WTC11 (cell line): Measurements from ENCODE around the gene ZNRF3. TPM values are rescaled to one million over a fixed set of nuclear protein-coding genes. Genes with fewer than 3 reads are reported as not detected.

Experiments used
- ATAC-seq: fragments of 200-7000 bp; cut with Tn5 transposase; 2 replicates; pipeline ENCODE4 v1.10.0; 2021; ENCODE audit warnings: mild to moderate bottlenecking, moderate library complexity
- CTCF ChIA-PET: fragments of 300-600 bp; sonication (Branson Sonifier 250); formaldehyde crosslinking; loops from one replicate; lab custom pipeline; 2021; ENCODE audit warnings: antibody characterized with exemption; lab: Charles Lee
- POLR2A ChIA-PET: fragments of 350-600 bp; sonication (Branson Sonifier 250); formaldehyde crosslinking; loops from one replicate; lab custom pipeline; 2021; ENCODE audit warnings: antibody characterized with exemption; lab: Charles Lee
- DNase-seq: peaks from one replicate; pipeline ENCODE4 v3.0.0; 2021; ENCODE audit warnings: low spot score
- H3K27ac Mint-ChIP-seq: 2 replicates; pipeline ENCODE4 v1.8.0; 2021; ENCODE audit warnings: mixed read lengths
- H3K27me3 Mint-ChIP-seq: 2 replicates; pipeline ENCODE4 v1.8.0; 2021; ENCODE audit warnings: low read depth, mild to moderate bottlenecking, moderate library complexity, mixed read lengths
- H3K36me3 Mint-ChIP-seq: 2 replicates; pipeline ENCODE4 v1.8.0; 2021; ENCODE audit warnings: mixed read lengths
- H3K4me1 Mint-ChIP-seq: 2 replicates; pipeline ENCODE4 v1.8.0; 2022; ENCODE audit warnings: mixed read lengths
- H3K4me3 Mint-ChIP-seq: 2 replicates; pipeline ENCODE4 v1.8.0; 2021; ENCODE audit warnings: mild to moderate bottlenecking, moderate library complexity, mixed read lengths
- H3K9me3 Mint-ChIP-seq: 2 replicates; pipeline ENCODE4 v1.8.0; 2021; ENCODE audit warnings: mixed read lengths
- ATF1 ChIP-seq: sonication (generic); formaldehyde crosslinking; IDR thresholded peaks from 2 replicates; pipeline ENCODE4 v1.8.1; 2023; ENCODE audit warnings: mild to moderate bottlenecking, moderate library complexity, missing genetic modification reagents
- CREB1 ChIP-seq: sonication (generic); formaldehyde crosslinking; IDR thresholded peaks from 2 replicates; pipeline ENCODE4 v1.8.0; 2023; ENCODE audit warnings: mild to moderate bottlenecking, missing genetic modification reagents
- EMX1 ChIP-seq: fragments of 250-450 bp; sonication (Bioruptor Pico); IDR thresholded peaks from 2 replicates; pipeline ENCODE4 v1.8.0; 2021; ENCODE audit warnings: mild to moderate bottlenecking
- FOXK1 ChIP-seq: sonication (generic); formaldehyde crosslinking; IDR thresholded peaks from 2 replicates; pipeline ENCODE4 v1.8.0; 2022; ENCODE audit warnings: mild to moderate bottlenecking, moderate library complexity, missing genetic modification reagents
- GABPB1 ChIP-seq: sonication (generic); formaldehyde crosslinking; IDR thresholded peaks from 2 replicates; pipeline ENCODE4 v1.8.1; 2023; ENCODE audit warnings: mild to moderate bottlenecking, missing genetic modification reagents
- GTF2I ChIP-seq: fragments of 250-450 bp; sonication (Bioruptor Pico); conservative IDR thresholded peaks from 2 replicates; pipeline ENCODE4 v1.4.0; 2021; ENCODE audit warnings: mild to moderate bottlenecking
- HMGA2 ChIP-seq: fragments of 250-450 bp; sonication (Bioruptor Pico); IDR thresholded peaks from 2 replicates; pipeline ENCODE4 v1.4.0; 2021; ENCODE audit warnings: mild to moderate bottlenecking, moderate library complexity
- IRF2 ChIP-seq: sonication (generic); formaldehyde crosslinking; IDR thresholded peaks from 2 replicates; pipeline ENCODE4 v1.8.0; 2022; ENCODE audit warnings: low read depth, missing genetic modification reagents, borderline replicate concordance
- MXD4 ChIP-seq: fragments of 250-450 bp; sonication (Bioruptor Pico); IDR thresholded peaks from 2 replicates; pipeline ENCODE4 v1.8.0; 2021; ENCODE audit warnings: mild to moderate bottlenecking, moderate library complexity, borderline replicate concordance
- NR2C2 ChIP-seq: sonication (generic); formaldehyde crosslinking; IDR thresholded peaks from 2 replicates; pipeline ENCODE4 v1.8.0; 2022; ENCODE audit warnings: mild to moderate bottlenecking, missing genetic modification reagents
- ZNF121 ChIP-seq: sonication (generic); formaldehyde crosslinking; IDR thresholded peaks from 2 replicates; pipeline ENCODE4 v1.8.0; 2023; ENCODE audit warnings: missing genetic modification reagents
- ZNF263 ChIP-seq: sonication (generic); formaldehyde crosslinking; IDR thresholded peaks from 2 replicates; pipeline ENCODE4 v1.8.1; 2022; ENCODE audit warnings: low read depth, mild to moderate bottlenecking, moderate library complexity, missing genetic modification reagents
- ZNF423 ChIP-seq: fragments of 250-450 bp; sonication (Bioruptor Pico); IDR thresholded peaks from 2 replicates; pipeline ENCODE4 v2.1.2; 2022; ENCODE audit warnings: mild to moderate bottlenecking, moderate library complexity
- total RNA-seq: library from RNA; stranded (reverse); gene quantifications from 3 replicates; pipeline ENCODE4 v1.2.3, GENCODE V29; 2021
- TF ChIP-seq, protein P1 (sequence below): sonication (generic); formaldehyde crosslinking; IDR thresholded peaks from 2 replicates; pipeline ENCODE4 v1.8.0; 2022; ENCODE audit warnings: mild to moderate bottlenecking, missing genetic modification reagents
- TF ChIP-seq, protein P2 (sequence below): sonication (generic); formaldehyde crosslinking; IDR thresholded peaks from 2 replicates; pipeline ENCODE4 v1.8.0; 2022; ENCODE audit warnings: mild to moderate bottlenecking, missing genetic modification reagents
- TF ChIP-seq, protein P3 (sequence below): sonication (generic); formaldehyde crosslinking; IDR thresholded peaks from 2 replicates; pipeline ENCODE4 v1.8.0; 2022; ENCODE audit warnings: mild to moderate bottlenecking, missing genetic modification reagents
- TF ChIP-seq, protein P4 (sequence below): sonication (generic); formaldehyde crosslinking; IDR thresholded peaks from 2 replicates; pipeline ENCODE4 v1.8.1; 2023; ENCODE audit warnings: mild to moderate bottlenecking, missing genetic modification reagents, moderate library complexity
- TF ChIP-seq, protein P5 (sequence below): sonication (generic); formaldehyde crosslinking; IDR thresholded peaks from 2 replicates; pipeline ENCODE4 v1.8.1; 2022; ENCODE audit warnings: missing genetic modification reagents, borderline replicate concordance
- TF ChIP-seq, protein P6 (sequence below): fragments of 250-450 bp; sonication (Bioruptor Pico); IDR thresholded peaks from 2 replicates; pipeline ENCODE4 v1.8.0; 2021; ENCODE audit warnings: mild to moderate bottlenecking
- TF ChIP-seq, protein P7 (sequence below): sonication (generic); formaldehyde crosslinking; IDR thresholded peaks from 2 replicates; pipeline ENCODE4 v1.8.0; 2023; ENCODE audit warnings: missing genetic modification reagents
- TF ChIP-seq, protein P8 (sequence below): sonication (generic); formaldehyde crosslinking; IDR thresholded peaks from 2 replicates; pipeline ENCODE4 v1.8.0; 2023; ENCODE audit warnings: mild to moderate bottlenecking, missing genetic modification reagents

Gene ZNRF3
- total RNA-seq, 1 experiment from 2014 or later = 25.4 TPM

DNA sequence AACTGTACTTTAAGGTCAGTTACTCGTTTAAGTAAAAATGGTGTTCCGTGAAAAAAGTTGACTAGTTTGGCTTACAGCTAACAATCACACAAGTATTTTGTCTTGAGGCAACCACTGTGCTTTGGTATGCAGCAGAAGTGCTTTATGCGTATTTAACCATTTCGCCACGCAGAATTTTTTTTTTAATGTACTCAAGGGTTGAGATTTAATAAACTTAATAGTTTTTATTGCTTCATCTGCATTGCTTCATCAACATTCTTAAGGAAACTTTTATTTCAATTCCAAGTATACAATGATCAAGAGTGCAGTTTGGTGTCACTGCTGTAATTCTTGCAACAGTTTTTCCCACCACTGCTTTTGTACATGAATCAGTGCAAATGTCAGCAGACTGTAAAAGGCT, 66.4 kb downstream of the ZNRF3 start (continued):
- TF ChIP-seq, protein P1, sequence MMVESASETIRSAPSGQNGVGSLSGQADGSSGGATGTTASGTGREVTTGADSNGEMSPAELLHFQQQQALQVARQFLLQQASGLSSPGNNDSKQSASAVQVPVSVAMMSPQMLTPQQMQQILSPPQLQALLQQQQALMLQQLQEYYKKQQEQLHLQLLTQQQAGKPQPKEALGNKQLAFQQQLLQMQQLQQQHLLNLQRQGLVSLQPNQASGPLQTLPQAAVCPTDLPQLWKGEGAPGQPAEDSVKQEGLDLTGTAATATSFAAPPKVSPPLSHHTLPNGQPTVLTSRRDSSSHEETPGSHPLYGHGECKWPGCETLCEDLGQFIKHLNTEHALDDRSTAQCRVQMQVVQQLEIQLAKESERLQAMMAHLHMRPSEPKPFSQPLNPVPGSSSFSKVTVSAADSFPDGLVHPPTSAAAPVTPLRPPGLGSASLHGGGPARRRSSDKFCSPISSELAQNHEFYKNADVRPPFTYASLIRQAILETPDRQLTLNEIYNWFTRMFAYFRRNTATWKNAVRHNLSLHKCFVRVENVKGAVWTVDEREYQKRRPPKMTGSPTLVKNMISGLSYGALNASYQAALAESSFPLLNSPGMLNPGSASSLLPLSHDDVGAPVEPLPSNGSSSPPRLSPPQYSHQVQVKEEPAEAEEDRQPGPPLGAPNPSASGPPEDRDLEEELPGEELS (CRISPR knock-in tag) = no peak
- TF ChIP-seq, protein P2, sequence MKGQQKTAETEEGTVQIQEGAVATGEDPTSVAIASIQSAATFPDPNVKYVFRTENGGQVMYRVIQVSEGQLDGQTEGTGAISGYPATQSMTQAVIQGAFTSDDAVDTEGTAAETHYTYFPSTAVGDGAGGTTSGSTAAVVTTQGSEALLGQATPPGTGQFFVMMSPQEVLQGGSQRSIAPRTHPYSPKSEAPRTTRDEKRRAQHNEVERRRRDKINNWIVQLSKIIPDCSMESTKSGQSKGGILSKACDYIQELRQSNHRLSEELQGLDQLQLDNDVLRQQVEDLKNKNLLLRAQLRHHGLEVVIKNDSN (CRISPR knock-in tag) = no peak
- TF ChIP-seq ATF1 = no peak
- TF ChIP-seq, protein P3, sequence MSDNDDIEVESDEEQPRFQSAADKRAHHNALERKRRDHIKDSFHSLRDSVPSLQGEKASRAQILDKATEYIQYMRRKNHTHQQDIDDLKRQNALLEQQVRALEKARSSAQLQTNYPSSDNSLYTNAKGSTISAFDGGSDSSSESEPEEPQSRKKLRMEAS (CRISPR knock-in tag) = no peak

DNA sequence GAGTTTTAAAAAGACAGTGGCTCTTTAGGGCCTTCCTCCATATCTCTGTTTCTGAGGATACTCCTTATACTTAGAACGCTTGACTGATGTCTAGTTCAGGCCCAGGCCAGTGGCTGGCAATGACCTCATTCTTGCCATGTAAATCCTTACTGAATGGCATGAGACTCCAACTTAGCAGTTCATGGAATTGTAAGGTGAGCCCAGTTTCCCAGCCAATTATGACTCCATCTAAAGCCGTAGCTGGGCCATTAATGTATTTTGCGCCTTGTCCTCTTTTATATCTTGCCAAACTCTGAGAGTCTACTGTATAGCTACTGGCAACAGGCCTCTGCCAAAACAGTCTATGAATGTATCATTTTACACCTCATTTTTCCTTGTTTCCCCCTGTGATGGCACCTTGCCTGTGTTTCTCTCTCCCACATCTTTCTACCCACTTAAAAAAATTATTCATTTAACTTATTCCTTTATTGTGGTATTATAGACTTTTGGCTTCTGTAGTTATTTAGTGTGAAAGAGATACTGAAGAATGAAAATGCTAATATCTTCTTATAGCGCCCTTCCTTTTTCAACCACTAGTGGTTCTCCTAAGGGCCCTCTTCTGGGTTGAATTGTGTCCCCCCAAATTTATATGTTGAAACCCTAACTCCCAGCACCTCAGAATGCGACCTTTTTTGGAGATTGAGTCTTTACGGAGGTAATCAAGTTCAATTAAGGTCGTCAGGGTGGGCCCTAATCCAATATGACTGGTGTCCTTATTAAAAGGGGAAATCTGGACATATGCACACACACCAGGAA, 67.4 kb downstream of the ZNRF3 start:
- Mint-ChIP-seq H3K27me3 (no peaks in the 10 kb centered on the region), H3K27ac (peak overlapping the region; percentile 75), H3K4me1 (peaks cover 46% of the 10 kb centered on the region), H3K36me3 (peaks cover 18% of the 10 kb centered on the region), H3K9me3 (peaks cover 18% of the 10 kb centered on the region), H3K4me3 (no peak overlapping the region)
- ChIA-PET CTCF (interaction anchor here (1.7 to 3.0 kb wide), 2 partner anchors 90 to 95 kb away, joined by 11 to 16 read pairs; no protein-coding TSS in a partner anchor), POLR2A (no interaction called here)
- DNase-seq (no peak), ATAC-seq (no peak)
- TF ChIP-seq CREB1 (CRISPR knock-in tag) (no peak), HMGA2 (CRISPR knock-in tag) (no peak), IRF2 (CRISPR knock-in tag) (no peak), NR2C2 (no peak), ZNF423 (CRISPR knock-in tag) (no peak), GABPB1 (CRISPR knock-in tag) (no peak), MXD4 (CRISPR knock-in tag) (no peak), EMX1 (CRISPR knock-in tag) (no peak), FOXK1 (CRISPR knock-in tag) (no peak)
- TF ChIP-seq, protein P4, sequence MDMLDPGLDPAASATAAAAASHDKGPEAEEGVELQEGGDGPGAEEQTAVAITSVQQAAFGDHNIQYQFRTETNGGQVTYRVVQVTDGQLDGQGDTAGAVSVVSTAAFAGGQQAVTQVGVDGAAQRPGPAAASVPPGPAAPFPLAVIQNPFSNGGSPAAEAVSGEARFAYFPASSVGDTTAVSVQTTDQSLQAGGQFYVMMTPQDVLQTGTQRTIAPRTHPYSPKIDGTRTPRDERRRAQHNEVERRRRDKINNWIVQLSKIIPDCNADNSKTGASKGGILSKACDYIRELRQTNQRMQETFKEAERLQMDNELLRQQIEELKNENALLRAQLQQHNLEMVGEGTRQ (CRISPR knock-in tag) = no peak
- TF ChIP-seq, protein P5, sequence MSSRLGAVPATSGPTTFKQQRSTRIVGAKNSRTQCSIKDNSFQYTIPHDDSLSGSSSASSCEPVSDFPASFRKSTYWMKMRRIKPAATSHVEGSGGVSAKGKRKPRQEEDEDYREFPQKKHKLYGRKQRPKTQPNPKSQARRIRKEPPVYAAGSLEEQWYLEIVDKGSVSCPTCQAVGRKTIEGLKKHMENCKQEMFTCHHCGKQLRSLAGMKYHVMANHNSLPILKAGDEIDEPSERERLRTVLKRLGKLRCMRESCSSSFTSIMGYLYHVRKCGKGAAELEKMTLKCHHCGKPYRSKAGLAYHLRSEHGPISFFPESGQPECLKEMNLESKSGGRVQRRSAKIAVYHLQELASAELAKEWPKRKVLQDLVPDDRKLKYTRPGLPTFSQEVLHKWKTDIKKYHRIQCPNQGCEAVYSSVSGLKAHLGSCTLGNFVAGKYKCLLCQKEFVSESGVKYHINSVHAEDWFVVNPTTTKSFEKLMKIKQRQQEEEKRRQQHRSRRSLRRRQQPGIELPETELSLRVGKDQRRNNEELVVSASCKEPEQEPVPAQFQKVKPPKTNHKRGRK = no peak

DNA sequence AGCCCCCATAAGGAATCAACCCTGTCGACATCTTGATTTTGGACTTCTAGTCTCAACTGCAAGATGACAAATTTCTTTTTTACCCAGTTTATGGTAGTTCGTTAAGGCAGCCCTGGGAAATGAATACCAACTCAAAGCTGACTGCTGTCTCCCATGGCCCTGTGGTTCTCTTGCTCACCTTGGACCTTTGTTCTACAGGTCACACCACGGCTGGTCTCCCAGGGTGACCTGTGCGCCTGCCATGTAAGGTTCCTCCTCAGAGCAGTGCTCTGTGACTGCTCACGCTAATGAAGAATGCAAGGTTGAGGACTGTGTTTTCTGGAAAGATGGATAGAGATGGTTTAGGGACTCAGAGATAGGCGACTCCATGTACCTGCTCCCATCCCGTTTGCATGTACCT, 68.2 kb downstream of the ZNRF3 start:
- POLR2A ChIA-PET = no interaction called here
- no peak for DNase-seq
- Mint-ChIP-seq H3K4me3 (no peak overlapping the region), H3K27me3 (no peaks in the 10 kb centered on the region), H3K36me3 (peaks cover 11% of the 10 kb centered on the region), H3K4me1 (peaks cover 53% of the 10 kb centered on the region), H3K27ac (0 out of 2 replicates have a peak overlapping the region, but pooled peaks have one; percentile 53), H3K9me3 (peaks cover 11% of the 10 kb centered on the region)
- peak; percentile 12; the same call in 1 of the 2 replicates for ATAC-seq
- CTCF ChIA-PET = interaction anchor here (0.7 to 3.0 kb wide), 7 partner anchors 10 to 100 kb away, joined by 3 to 16 read pairs (median 6); no protein-coding TSS in a partner anchor
- TF ChIP-seq, protein P6, sequence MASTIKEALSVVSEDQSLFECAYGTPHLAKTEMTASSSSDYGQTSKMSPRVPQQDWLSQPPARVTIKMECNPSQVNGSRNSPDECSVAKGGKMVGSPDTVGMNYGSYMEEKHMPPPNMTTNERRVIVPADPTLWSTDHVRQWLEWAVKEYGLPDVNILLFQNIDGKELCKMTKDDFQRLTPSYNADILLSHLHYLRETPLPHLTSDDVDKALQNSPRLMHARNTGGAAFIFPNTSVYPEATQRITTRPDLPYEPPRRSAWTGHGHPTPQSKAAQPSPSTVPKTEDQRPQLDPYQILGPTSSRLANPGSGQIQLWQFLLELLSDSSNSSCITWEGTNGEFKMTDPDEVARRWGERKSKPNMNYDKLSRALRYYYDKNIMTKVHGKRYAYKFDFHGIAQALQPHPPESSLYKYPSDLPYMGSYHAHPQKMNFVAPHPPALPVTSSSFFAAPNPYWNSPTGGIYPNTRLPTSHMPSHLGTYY = no peak
- TF ChIP-seq GTF2I (CRISPR knock-in tag) (no peak), ZNF263 (CRISPR knock-in tag) (no peak), ZNF121 (CRISPR knock-in tag) (no peak), ATF1 (no peak)
- TF ChIP-seq, protein P7, sequence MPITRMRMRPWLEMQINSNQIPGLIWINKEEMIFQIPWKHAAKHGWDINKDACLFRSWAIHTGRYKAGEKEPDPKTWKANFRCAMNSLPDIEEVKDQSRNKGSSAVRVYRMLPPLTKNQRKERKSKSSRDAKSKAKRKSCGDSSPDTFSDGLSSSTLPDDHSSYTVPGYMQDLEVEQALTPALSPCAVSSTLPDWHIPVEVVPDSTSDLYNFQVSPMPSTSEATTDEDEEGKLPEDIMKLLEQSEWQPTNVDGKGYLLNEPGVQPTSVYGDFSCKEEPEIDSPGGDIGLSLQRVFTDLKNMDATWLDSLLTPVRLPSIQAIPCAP = no peak
- TF ChIP-seq, protein P8, sequence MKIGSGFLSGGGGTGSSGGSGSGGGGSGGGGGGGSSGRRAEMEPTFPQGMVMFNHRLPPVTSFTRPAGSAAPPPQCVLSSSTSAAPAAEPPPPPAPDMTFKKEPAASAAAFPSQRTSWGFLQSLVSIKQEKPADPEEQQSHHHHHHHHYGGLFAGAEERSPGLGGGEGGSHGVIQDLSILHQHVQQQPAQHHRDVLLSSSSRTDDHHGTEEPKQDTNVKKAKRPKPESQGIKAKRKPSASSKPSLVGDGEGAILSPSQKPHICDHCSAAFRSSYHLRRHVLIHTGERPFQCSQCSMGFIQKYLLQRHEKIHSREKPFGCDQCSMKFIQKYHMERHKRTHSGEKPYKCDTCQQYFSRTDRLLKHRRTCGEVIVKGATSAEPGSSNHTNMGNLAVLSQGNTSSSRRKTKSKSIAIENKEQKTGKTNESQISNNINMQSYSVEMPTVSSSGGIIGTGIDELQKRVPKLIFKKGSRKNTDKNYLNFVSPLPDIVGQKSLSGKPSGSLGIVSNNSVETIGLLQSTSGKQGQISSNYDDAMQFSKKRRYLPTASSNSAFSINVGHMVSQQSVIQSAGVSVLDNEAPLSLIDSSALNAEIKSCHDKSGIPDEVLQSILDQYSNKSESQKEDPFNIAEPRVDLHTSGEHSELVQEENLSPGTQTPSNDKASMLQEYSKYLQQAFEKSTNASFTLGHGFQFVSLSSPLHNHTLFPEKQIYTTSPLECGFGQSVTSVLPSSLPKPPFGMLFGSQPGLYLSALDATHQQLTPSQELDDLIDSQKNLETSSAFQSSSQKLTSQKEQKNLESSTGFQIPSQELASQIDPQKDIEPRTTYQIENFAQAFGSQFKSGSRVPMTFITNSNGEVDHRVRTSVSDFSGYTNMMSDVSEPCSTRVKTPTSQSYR (CRISPR knock-in tag) = no peak
